ENCODE results near the gene SGSM2.

Gene SGSM2

GRCh38 chr17:2391597-2392251 is 54.4 kb downstream of the SGSM2 start:
- TF ChIP-seq ZC3H10 (CRISPR knock-in tag; IDR thresholded peaks at IDR 0.05) (no peak), ARNTL (CRISPR knock-in tag; IDR thresholded peaks at IDR 0.05; ENCODE audit: borderline replicate concordance, low read depth) (no peak), TOX (CRISPR knock-in tag; IDR thresholded peaks at IDR 0.05; ENCODE audit: borderline replicate concordance) (no peak), OSR1 (CRISPR knock-in tag; IDR thresholded peaks at IDR 0.05) (no peak), ZFP30 (CRISPR knock-in tag; IDR thresholded peaks at IDR 0.05) (no peak), PATZ1 (CRISPR knock-in tag; IDR thresholded peaks at IDR 0.05; ENCODE audit: borderline replicate concordance) (no peak), ZNF70 (CRISPR knock-in tag; IDR thresholded peaks at IDR 0.05) (no peak), ZNF8 (CRISPR knock-in tag; IDR thresholded peaks at IDR 0.05) (no peak), TCF4 (CRISPR knock-in tag; IDR thresholded peaks at IDR 0.05; ENCODE audit: borderline replicate concordance) (no peak), CSDC2 (CRISPR knock-in tag; IDR thresholded peaks at IDR 0.05) (no peak), ZNF565 (CRISPR knock-in tag; conservative IDR thresholded peaks at IDR 0.05; ENCODE audit: low read depth) (no peak), RARB (CRISPR knock-in tag; IDR thresholded peaks at IDR 0.05) (no peak), SNAI2 (CRISPR knock-in tag; IDR thresholded peaks at IDR 0.05) (no peak)
- TF ChIP-seq, protein P1, sequence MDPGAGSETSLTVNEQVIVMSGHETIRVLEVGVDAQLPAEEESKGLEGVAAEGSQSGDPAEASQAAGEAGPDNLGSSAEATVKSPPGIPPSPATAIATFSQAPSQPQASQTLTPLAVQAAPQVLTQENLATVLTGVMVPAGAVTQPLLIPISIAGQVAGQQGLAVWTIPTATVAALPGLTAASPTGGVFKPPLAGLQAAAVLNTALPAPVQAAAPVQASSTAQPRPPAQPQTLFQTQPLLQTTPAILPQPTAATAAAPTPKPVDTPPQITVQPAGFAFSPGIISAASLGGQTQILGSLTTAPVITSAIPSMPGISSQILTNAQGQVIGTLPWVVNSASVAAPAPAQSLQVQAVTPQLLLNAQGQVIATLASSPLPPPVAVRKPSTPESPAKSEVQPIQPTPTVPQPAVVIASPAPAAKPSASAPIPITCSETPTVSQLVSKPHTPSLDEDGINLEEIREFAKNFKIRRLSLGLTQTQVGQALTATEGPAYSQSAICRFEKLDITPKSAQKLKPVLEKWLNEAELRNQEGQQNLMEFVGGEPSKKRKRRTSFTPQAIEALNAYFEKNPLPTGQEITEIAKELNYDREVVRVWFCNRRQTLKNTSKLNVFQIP (CRISPR knock-in tag; IDR thresholded peaks at IDR 0.05; ENCODE audit: borderline replicate concordance, low read depth): no peak
- TF ChIP-seq, protein P2, sequence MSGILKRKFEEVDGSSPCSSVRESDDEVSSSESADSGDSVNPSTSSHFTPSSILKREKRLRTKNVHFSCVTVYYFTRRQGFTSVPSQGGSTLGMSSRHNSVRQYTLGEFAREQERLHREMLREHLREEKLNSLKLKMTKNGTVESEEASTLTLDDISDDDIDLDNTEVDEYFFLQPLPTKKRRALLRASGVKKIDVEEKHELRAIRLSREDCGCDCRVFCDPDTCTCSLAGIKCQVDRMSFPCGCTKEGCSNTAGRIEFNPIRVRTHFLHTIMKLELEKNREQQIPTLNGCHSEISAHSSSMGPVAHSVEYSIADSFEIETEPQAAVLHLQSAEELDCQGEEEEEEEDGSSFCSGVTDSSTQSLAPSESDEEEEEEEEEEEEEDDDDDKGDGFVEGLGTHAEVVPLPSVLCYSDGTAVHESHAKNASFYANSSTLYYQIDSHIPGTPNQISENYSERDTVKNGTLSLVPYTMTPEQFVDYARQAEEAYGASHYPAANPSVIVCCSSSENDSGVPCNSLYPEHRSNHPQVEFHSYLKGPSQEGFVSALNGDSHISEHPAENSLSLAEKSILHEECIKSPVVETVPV (CRISPR knock-in tag; IDR thresholded peaks at IDR 0.05): no peak
- ATAC-seq: no peak

DNA sequence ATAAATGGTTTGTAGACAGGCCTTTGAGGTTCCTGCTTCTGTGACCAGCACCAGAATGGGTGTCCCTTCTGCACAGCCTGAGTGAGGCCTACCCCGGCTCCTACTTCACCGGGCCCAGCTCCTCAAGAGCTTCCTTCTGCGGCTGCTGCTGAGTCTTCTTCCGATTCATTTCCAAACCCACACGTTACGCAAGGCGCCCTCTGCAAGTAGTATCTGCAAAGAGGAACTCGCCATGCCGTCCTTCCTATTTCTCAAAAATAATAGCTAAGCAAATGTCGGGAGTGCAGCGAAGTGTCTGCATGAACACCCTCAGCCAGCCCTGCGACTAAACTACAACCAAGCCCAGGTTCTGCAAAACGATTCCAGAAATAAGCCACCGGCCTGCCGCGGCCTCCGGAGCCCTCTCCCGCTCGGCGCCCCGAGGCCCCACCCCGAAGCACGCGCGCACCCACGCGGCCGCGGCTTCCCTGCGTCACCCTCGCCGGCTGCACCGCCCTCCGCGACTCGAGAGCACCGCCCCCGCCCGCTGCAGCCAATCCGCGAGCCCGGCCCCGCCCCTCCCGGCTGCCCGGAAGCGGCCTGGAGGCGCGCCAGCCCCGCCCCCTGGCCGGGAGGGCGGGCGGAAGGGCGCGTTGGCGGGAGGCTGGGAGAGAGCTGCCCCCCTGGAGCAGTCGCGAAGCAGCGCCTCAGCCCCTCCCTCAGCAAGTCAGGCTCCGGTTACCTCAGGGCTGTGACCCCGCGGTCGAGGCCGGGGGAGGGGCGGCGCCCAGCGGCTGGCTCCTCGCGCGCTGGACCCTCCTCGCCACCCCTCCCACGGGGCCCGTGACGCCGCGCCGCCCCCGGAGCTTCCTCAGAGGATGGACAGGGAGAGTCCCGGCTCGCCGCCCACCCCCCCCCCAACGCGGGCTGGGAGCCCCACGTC is 55.2 kb downstream of the SGSM2 start:
- ATAC-seq: peak; percentile 53
- TF ChIP-seq, protein P3, sequence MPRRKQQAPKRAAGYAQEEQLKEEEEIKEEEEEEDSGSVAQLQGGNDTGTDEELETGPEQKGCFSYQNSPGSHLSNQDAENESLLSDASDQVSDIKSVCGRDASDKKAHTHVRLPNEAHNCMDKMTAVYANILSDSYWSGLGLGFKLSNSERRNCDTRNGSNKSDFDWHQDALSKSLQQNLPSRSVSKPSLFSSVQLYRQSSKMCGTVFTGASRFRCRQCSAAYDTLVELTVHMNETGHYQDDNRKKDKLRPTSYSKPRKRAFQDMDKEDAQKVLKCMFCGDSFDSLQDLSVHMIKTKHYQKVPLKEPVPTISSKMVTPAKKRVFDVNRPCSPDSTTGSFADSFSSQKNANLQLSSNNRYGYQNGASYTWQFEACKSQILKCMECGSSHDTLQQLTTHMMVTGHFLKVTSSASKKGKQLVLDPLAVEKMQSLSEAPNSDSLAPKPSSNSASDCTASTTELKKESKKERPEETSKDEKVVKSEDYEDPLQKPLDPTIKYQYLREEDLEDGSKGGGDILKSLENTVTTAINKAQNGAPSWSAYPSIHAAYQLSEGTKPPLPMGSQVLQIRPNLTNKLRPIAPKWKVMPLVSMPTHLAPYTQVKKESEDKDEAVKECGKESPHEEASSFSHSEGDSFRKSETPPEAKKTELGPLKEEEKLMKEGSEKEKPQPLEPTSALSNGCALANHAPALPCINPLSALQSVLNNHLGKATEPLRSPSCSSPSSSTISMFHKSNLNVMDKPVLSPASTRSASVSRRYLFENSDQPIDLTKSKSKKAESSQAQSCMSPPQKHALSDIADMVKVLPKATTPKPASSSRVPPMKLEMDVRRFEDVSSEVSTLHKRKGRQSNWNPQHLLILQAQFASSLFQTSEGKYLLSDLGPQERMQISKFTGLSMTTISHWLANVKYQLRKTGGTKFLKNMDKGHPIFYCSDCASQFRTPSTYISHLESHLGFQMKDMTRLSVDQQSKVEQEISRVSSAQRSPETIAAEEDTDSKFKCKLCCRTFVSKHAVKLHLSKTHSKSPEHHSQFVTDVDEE (CRISPR knock-in tag; IDR thresholded peaks at IDR 0.05): no peak
- TF ChIP-seq, protein P2 (CRISPR knock-in tag; IDR thresholded peaks at IDR 0.05): no peak
- TF ChIP-seq ZNF8 (CRISPR knock-in tag; IDR thresholded peaks at IDR 0.05) (no peak), BACH2 (CRISPR knock-in tag; IDR thresholded peaks at IDR 0.05; ENCODE audit: borderline replicate concordance) (no peak), RARB (CRISPR knock-in tag; IDR thresholded peaks at IDR 0.05) (no peak), PATZ1 (CRISPR knock-in tag; IDR thresholded peaks at IDR 0.05; ENCODE audit: borderline replicate concordance) (0 out of 2 replicates have a peak, but pooled peaks have one; percentile 57), GLIS3 (CRISPR knock-in tag; IDR thresholded peaks at IDR 0.05) (no peak), TCF4 (CRISPR knock-in tag; IDR thresholded peaks at IDR 0.05; ENCODE audit: borderline replicate concordance) (no peak)
